ENCODE results near the gene GLP2R. TPM values are rescaled to one million over a fixed set of nuclear protein-coding genes. Genes with fewer than 3 reads are reported as not detected.

Gene GLP2R
- total and polyA plus RNA-seq, 2 of the 8 experiments (the other 6 are each of a cell fraction or from before 2014, with no cell fraction given), result not detected

DNA sequence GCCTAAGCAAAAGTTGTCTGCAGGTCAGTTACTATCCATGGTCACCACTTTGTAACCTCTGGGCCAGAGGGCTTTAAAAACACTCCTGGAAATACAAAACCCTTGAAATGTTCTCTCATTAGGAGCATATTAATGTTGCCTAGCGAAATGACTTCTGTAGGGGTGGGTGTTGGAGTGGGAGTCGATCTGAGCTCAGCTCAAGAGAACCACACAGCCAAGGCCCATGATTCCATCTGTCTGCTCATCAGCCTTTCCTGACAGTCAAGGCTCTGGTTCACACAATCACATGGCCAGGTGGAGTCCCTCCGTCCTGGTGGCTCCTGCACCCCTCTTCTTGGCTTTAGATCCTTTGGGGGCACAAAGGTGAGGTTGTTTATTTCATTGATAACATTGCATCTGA, 52.6 kb downstream of the GLP2R start:
- DNase-seq (ENCODE audit: low read depth in 1 of 2, low spot score in 2 of 2), result no peak
- no peak overlapping the region for H3K9ac ChIP-seq (replicated peaks in 1 of 4; ENCODE audit: extremely low read depth in 1 of 4, low read depth in 3 of 4, low read length in 3 of 4)
- no peak overlapping the region for H4K91ac ChIP-seq (replicated peaks; ENCODE audit: insufficient read length, low read length)
- WGBS, 2 experiments (ENCODE audit: extremely low coverage in 1 of 2, insufficient coverage in 1 of 2, insufficient read length in 1 of 2, insufficient replicate concordance in 2 of 2, low coverage in 1 of 2, low lambda C conversion rate in 2 of 2, missing lambda C conversion rate in 1 of 2), result 90% methylated on average over 3 of the region's 3 CpGs; no CpG with 5 or more reads in 1 of the 2 experiments
- H3K4ac ChIP-seq (replicated peaks; ENCODE audit: insufficient read length, low read depth, low read length), result no peak overlapping the region
- no peak overlapping the region for H3K23ac ChIP-seq (ENCODE audit: insufficient read length)
- H4K5ac ChIP-seq (ENCODE audit: insufficient read length, low read depth, low read length), result no peak overlapping the region
- no peak overlapping the region for H3K27ac ChIP-seq (ENCODE audit: low read depth, low read length)
- H2AK5ac ChIP-seq (ENCODE audit: low read depth, low read length), result no peak overlapping the region
- H2BK20ac ChIP-seq (ENCODE audit: low read length), result no peak overlapping the region
- H3K79me1 ChIP-seq (ENCODE audit: low read depth, low read length), result no peaks in the 10 kb centered on the region
- no peak overlapping the region for H3K18ac ChIP-seq (ENCODE audit: extremely low read depth, low read length)
- POLR2A ChIA-PET (ENCODE audit: partially characterized antibody), result no interaction called here
- H3K4me2 ChIP-seq (ENCODE audit: insufficient read depth in 1 of 2, low read depth in 2 of 2, low read length in 2 of 2), result no peak overlapping the region
- 0 out of 2 replicates have a peak overlapping the region, but pooled peaks have one; percentile 40 for H2AFZ ChIP-seq (ENCODE audit: low read length)
- no peak overlapping the region for H2BK5ac ChIP-seq (ENCODE audit: low read depth, low read length)
- no peaks in the 10 kb centered on the region for H3K79me2 ChIP-seq (ENCODE audit: control insufficient read depth in 1 of 2, insufficient read depth in 2 of 2, low read length in 2 of 2)
- no peak overlapping the region for H3K4me3 ChIP-seq (ENCODE audit: extremely low read depth in 1 of 4, insufficient read depth in 2 of 4, low read depth in 3 of 4, low read length in 4 of 4)
- peaks cover 0 to 6% of the 10 kb centered on the region in 2 experiments; a peak in 2 of 4 replicates for H3K9me3 ChIP-seq (ENCODE audit: insufficient read depth in 2 of 2, low read depth in 1 of 2, low read length in 1 of 2)
- FAIRE-seq, result no peak
- no peaks in the 10 kb centered on the region for H3K36me3 ChIP-seq (ENCODE audit: control insufficient read depth in 2 of 4, insufficient read depth in 4 of 4, low read length in 3 of 4)
- no peaks in the 10 kb centered on the region for H3K4me1 ChIP-seq (replicated peaks in 1 of 4; ENCODE audit: control insufficient read depth in 3 of 4, insufficient read depth in 4 of 4, low read length in 3 of 4)
- H3K14ac ChIP-seq (ENCODE audit: insufficient read length), result no peak overlapping the region
- no peak overlapping the region for H3K56ac ChIP-seq (replicated peaks; ENCODE audit: insufficient read length, low read depth, low read length)
- no peaks in the 10 kb centered on the region for H4K20me1 ChIP-seq (replicated peaks in 1 of 2; ENCODE audit: control insufficient read depth in 1 of 2, insufficient read depth in 2 of 2, low read length in 2 of 2)
- H3K23me2 ChIP-seq (ENCODE audit: low read depth, low read length), result no peaks in the 10 kb centered on the region
- H3K27me3 ChIP-seq (replicated peaks in 1 of 4; ENCODE audit: control insufficient read depth in 3 of 4, extremely low read depth in 1 of 4, insufficient read depth in 3 of 4, low read length in 3 of 4), result no peaks in the 10 kb centered on the region
- TF ChIP-seq CREB1 (IDR thresholded peaks at IDR 0.05), result no peak
- no peak for TF ChIP-seq USF2 (IDR thresholded peaks at IDR 0.05; ENCODE audit: low read length)
- TF ChIP-seq MAFK (IDR thresholded peaks at IDR 0.05; ENCODE audit: low read depth, low read length), result no peak
- no peak for TF ChIP-seq SIX5 (IDR thresholded peaks at IDR 0.05; ENCODE audit: low read depth, low read length)
- no peak for TF ChIP-seq SP4 (IDR thresholded peaks at IDR 0.05; ENCODE audit: low read length)
- TF ChIP-seq JUN (IDR thresholded peaks at IDR 0.05; ENCODE audit: low read depth, low read length), result no peak
- no peak for TF ChIP-seq KDM1A (IDR thresholded peaks at IDR 0.05; ENCODE audit: borderline replicate concordance, low read length)
- no peak for TF ChIP-seq SAP30 (IDR thresholded peaks at IDR 0.05; ENCODE audit: insufficient read depth, insufficient replicate concordance, low read length)
- TF ChIP-seq SP1 (IDR thresholded peaks at IDR 0.05; ENCODE audit: low read depth, low read length), result no peak
- CTCF ChIA-PET (ENCODE audit: partially characterized antibody), result interaction anchor here (0.6 to 3.2 kb wide), 4 partner anchors 11 to 302 kb away, joined by 3 to 26 read pairs (median 4); partner anchors contain the start of gene CFAP52
- H2BK12ac ChIP-seq (ENCODE audit: low read depth, low read length), result no peak overlapping the region
- no peak overlapping the region for H4K8ac ChIP-seq (ENCODE audit: extremely low read depth, insufficient read depth, low read length)
- no peak overlapping the region for H2BK120ac ChIP-seq (replicated peaks; ENCODE audit: low read depth, low read length)
- H2BK15ac ChIP-seq (ENCODE audit: low read length), result no peak overlapping the region

Measured in H1 (cell line).